NCI-H2029 treated with DMSO at 0.1 percent for 48 hours (cell line): ENCODE results near the gene STARD10.
A peak's percentile ranks its signal among the peaks of the same experiment; 100 is the strongest.
"Not testable (repeated sequence)": the region's sequence is repeated elsewhere in the genome, so short reads cannot be mapped to it uniquely, and the experiment has no call there.

Experiments
- DNase-seq: peaks from one replicate; lab custom pipeline; 2025; lab: John Stamatoyannopoulos, UW

The STARD10 gene

GRCh38 chr11:72807792-72808191, 13.9 kb upstream of the STARD10 start:
- no peak for DNase-seq

DNA sequence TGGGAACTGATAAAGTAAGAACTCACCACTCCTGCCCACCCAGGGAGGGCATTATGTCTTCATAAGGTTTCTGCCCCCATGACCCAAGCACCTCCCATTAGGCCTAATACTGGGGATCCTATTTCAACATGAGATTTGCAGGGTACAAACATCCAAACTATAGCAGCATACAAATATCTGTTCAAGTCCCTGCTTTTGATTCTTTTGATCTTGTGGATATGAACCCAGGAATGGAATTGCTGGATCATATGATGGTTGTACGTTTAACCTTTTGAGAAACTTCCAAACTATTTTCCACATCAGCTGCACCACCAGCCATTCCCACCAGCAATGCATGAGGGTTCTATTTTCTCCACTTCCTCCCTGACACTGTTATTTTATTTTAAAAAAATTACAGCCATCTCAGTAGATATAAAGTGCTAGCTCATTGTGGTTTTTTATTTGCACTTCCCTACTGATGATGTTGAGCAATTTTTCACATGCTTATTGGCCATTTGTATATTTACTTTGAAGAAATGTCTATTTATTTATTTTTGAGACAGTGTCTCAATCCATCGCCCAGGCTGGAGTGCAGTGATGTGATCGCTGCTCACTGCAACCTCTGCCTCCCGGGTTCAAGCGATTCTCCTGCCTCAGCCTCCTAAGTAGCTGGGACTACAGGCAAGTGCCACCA, 13.3 kb upstream of the STARD10 start:
- no peak for DNase-seq

GRCh38 chr11:72806378-72806777, 12.5 kb upstream of the STARD10 start:
- DNase-seq, result not testable (repeated sequence)

- DNase-seq, result no peak
Observed at GRCh38 chr11:72805216-72805615, 11.4 kb upstream of the STARD10 start.

DNA sequence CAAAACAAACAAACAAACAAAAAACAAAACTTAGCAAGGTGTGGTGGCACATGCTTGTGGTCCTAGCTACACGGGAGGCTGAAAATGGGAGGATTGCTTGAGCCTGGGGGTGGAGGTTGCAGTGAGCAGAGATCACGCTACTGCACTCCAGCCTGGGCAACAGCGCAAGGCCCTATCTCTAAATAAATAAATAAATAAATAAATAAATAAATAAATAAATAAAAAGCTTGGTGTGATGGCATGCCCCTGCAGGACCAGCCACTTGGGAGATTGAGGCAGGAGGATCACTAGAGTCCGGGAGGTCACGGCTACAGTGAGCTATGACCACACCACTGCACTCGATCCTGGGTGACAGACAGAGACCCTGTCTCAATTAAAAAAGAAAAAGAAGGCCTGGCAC, 9.0 kb upstream of the STARD10 start:
- no peak for DNase-seq

DNA sequence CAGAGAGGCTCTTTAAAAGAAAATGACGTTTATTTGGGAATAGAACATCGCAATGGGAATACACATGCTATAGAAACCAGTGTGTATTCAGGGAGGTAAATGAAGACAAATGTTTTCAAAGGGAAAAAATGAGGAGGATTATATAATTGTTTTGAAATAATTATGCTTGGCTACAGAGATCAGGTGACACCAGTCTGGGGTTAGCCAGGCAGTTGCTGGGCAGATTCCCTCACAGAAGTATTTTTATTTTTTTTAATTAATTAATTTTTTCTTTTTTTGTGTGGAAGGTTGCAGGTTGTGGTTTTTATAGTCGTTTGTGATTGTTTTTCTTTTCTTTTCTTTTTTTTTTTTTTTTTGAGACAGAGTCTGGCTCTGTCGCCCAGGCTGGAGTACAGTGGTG, 5.6 kb upstream of the STARD10 start:
- no peak for DNase-seq

DNA sequence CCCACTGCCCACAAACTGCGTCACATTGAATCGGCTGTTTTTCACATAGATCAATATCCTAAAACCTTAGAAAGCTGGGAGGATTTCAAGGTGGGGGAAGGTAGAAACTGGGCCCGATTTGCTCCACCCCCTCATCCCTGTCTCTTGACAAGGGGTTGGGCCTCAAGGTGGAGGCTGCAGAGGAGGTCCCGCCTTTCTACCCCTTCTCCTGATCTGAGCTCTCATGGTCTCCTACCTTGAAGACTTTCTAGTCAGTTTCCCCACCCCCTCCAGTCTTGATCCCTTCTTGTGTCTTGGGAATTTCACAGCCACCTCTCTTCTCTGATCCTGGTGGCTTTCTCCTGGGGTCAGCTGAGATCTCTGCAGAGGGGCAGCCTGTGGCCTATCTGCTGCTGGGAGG, 4.5 kb upstream of the STARD10 start:
- no peak for DNase-seq

GRCh38 chr11:72793076-72793424, 797 bp downstream of the STARD10 start:
- no peak for DNase-seq

DNA sequence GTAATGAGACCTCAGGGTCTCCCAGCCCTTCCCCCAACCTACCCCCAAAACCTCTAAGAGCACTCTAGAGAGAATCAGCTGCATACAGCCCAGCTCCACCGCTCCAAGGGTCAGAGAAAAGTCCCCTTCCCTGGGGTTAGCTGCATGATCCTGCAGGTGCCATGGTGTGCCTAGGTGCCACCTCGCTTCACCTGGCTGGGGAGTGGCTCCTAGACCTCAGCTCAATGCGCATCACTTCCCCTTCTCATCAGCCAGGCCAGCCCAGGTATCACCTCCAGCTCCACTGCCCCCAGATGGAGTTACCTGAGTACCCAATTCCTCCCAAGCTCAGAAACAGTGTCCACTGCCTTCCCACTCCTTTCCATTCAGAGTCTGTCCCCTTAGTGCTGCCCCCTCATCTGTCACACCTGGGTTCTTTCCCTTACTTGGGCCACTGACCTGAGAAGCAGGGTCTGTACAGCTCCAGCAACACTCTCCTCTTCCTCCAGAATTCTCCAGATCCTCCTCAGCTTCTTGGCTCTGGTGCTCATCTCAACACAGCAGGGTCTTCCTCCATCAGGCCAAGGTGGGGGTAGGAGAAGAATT, 1.3 kb downstream of the STARD10 start:
- no peak for DNase-seq

DNA sequence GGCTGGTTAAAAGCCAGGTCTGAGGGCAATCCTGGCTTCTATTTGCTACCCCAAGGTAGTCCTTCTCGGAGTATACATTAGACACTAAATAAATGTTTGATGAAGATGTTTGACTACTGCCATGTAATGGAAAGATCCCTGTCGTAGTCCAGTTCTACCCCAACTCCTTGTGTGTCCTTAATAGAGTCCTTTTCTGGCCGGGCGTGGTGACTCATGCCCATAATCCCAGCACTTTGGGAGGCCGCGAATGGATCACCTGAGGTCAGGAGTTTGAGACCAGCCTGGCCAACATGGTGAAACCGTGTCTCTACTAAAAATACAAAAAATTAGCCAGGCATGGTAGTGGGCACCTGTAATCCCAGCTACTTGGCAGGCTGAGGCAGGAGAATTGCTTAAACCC, 2.6 kb downstream of the STARD10 start:
- not testable (repeated sequence) for DNase-seq

GRCh38 chr11:72789493-72790131, 4.2 kb downstream of the STARD10 start:
- no peak for DNase-seq

- no peak for DNase-seq
Observed at GRCh38 chr11:72788241-72788640, 5.6 kb downstream of the STARD10 start.

DNA sequence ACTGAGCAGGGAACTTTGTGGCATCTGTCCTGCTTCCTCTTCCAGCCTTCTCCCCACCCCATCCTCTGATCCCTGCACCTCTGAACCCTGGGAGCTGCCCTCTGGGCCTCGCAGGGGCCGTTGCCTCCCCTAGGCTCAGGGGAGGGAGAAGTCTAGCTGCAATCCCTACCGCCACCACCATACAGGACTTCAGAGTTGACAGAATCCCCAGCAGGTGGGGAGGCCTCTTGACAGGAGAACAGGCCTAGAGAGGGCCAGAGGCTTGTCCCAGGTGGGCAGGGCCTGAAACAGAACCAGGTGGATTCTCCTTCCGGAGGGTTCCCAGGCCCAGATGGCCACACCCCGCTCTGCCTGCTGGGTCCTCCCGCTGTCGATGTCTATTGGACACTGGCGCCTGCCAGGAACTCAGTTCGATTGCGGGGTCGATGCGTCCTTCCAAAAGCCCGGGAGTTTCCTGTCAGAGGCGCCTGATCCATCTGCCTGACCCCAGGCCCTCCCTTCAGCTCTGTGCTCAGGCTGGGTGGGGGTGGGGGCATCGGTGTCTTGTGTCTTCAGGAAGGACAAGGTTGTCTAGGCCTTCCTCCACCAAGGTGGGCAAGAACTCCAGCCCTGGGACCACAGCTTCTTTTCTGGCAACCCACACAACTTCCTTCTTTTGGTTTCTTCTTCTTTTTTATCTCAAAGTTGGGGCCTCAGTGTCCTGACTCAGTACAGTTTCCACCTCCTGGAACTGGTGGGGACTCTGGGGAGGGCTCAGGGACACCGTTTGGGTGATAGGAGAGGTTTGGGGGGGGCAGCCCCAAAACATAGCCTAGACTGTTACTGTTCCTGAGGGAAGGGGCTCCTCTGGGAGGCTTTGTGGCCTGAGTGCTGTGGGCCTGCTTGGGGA, 6.4 kb downstream of the STARD10 start:
- DNase-seq, result peak; percentile 34

GRCh38 chr11:72786305-72787215, 7.3 kb downstream of the STARD10 start:
- peak; percentile 86 for DNase-seq

DNA sequence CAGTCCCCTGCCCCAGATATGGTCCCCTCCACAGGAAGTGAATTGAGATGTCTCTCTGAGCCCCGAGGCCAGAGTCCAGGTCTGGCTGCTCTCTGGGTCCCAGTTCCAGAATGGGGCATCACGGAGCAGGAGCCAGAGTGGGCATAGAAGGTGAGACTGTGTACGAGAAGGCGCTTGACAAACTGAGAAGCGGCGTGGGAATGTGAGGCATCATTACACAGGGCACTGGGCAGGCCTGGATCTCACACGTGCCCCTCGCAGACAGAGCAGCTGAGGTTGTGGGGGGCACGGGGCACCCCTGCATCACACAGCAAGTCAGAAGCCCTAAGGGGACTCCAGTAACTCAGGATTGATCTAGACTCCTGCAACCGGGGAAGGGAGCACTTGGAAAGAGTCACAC, 9.2 kb downstream of the STARD10 start:
- DNase-seq, result no peak

GRCh38 chr11:72783144-72783905, 10.5 kb downstream of the STARD10 start:
- DNase-seq, result no peak

- peak; percentile 36 for DNase-seq
Observed at GRCh38 chr11:72782081-72782920, 11.5 kb downstream of the STARD10 start.

- DNase-seq, result no peak
Observed at GRCh38 chr11:72781313-72782080, 12.3 kb downstream of the STARD10 start.

GRCh38 chr11:72781063-72781312, 12.9 kb downstream of the STARD10 start:
- no peak for DNase-seq
